Lung (tissue), 13 donors: Measurements from ENCODE around the gene AKR7A3. TPM values are rescaled to one million over a fixed set of nuclear protein-coding genes. Genes with fewer than 3 reads are reported as not detected.

Experiments used
- ATAC-seq: fragments of 200-7000 bp; cut with Tn5 transposase; one replicate; pipeline ENCODE4 v1.9.1; 2020; ENCODE audit warnings: moderate number of reproducible peaks; ENCODE audit not compliant: insufficient read depth, low FRiP score
- DNase-seq, 3 donors: peaks; one replicate each; pipeline ENCODE4 v3.0.0-alpha.2; 2013 to 2017
- H3K27ac ChIP-seq, 2 donors: one replicate each; pipeline ENCODE4 v1.5.1; 2013; ENCODE audit warnings: mild to moderate bottlenecking in 2 of 2, moderate library complexity in 2 of 2, control low read depth in 1 of 2, inconsistent platforms in 1 of 2, low read depth in 1 of 2, low read length in 1 of 2
- H3K27me3 ChIP-seq, 3 donors: one replicate each; pipeline ENCODE4 v1.5.1; 2013; ENCODE audit warnings: low read length in 2 of 3; ENCODE audit not compliant: control insufficient read depth in 3 of 3, insufficient read depth in 3 of 3
- H3K36me3 ChIP-seq, 4 donors: one replicate each; pipeline ENCODE4 v1.5.1; 2013; ENCODE audit warnings: low read length in 4 of 4, mild to moderate bottlenecking in 1 of 4, moderate library complexity in 1 of 4; ENCODE audit not compliant: control insufficient read depth in 4 of 4, insufficient read depth in 4 of 4
- H3K4me1 ChIP-seq, 5 donors: one replicate each; pipeline ENCODE4 v1.5.1; 2013; ENCODE audit warnings: low read length in 5 of 5, mild to moderate bottlenecking in 2 of 5, moderate library complexity in 1 of 5; ENCODE audit not compliant: control insufficient read depth in 5 of 5, insufficient read depth in 5 of 5
- H3K4me3 ChIP-seq: one replicate; pipeline ENCODE4 v1.5.1; 2013; ENCODE audit warnings: mild to moderate bottlenecking, control low read depth, moderate library complexity
- H3K9ac ChIP-seq, 2 donors: one replicate each; pipeline ENCODE4 v1.5.1; 2013; ENCODE audit warnings: low read length in 2 of 2, control low read depth in 1 of 2; ENCODE audit not compliant: insufficient read depth in 1 of 2
- H3K9me3 ChIP-seq, 4 donors: one replicate each; pipeline ENCODE4 v1.5.1; 2013; ENCODE audit warnings: low read length in 3 of 4, mild to moderate bottlenecking in 1 of 4, moderate library complexity in 1 of 4; ENCODE audit not compliant: control insufficient read depth in 4 of 4, insufficient read depth in 3 of 4
- WGBS, 2 donors: extraction: QIAGEN DNeasy Blood & Tissue Kit; methylation state at CpG; one replicate each; pipeline ENCODE4 v1.1.7; 2013; 5-methylcytosine and 5-hydroxymethylcytosine counted together
- polyA plus RNA-seq, 2 donors: library from polyadenylated mRNA; stranded (reverse); fragments of 200-250 nt; gene quantifications; one replicate each; pipeline ENCODE4 v1.2.1, GENCODE V29; 2013
- small RNA-seq: library from RNA; depleted of rRNA; stranded (forward); fragments of <200 nt; gene quantifications from one replicate; pipeline ENCODE3, GENCODE V24; 2014; ENCODE audit warnings: low replicate concordance
- total RNA-seq, 2 donors: library from RNA; depleted of rRNA in 1 of 2; stranded (reverse); fragments of >200 nt in 1 of 2; gene quantifications; one replicate each; pipeline ENCODE4 v1.2.1, GENCODE V29; 2014 to 2021
- TF ChIP-seq, protein P1 (sequence below): IDR thresholded peaks from 2 replicates; pipeline ENCODE4 v1.5.1; 2012; ENCODE audit warnings: mild to moderate bottlenecking; ENCODE audit errors: control extremely low read depth, extremely low read depth
- donor health status: control.
- donor health status: control.
- donor health status: Bipolar disorder and iron deficiency.
- donor health status: healthy.
- donor health status: DM: yes; HTN: yes; CAD: no.

AKR7A3 gene
- total and polyA plus RNA-seq, 4 donors: 0.23 to 1.3 (median 0.82) TPM

DNA sequence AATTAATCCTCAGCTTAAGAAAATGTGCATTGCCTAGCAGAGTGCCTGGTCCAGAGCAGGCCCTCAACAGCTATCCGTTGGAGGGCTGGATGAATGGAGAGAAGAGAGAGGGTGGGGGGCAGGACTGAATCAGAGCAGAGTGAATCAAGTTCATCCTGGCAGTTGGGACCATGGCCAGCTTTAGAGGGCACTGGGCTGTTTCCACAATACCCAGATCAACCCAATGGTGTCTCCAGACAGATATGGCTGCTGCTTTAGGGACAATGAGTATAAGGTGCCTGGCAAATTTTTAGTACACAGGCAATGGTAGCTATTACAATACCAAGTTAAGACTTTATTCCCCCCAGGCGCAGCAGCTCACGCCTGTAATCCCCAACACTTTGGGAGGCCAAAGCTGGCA is 54.3 kb downstream of the AKR7A3 start:
- H3K27me3 ChIP-seq: no peaks in the 10 kb centered on the region
- 98 to 99% methylated on average over 3 of the region's 3 CpGs for WGBS, 2 donors
- no peak overlapping the region for H3K9ac ChIP-seq
- H3K4me3 ChIP-seq: no peak overlapping the region
- H3K36me3 ChIP-seq: peaks cover 44 to 66% (median 52%) of the 10 kb centered on the region in 4 donors
- ATAC-seq: no peak
- TF ChIP-seq, protein P1, sequence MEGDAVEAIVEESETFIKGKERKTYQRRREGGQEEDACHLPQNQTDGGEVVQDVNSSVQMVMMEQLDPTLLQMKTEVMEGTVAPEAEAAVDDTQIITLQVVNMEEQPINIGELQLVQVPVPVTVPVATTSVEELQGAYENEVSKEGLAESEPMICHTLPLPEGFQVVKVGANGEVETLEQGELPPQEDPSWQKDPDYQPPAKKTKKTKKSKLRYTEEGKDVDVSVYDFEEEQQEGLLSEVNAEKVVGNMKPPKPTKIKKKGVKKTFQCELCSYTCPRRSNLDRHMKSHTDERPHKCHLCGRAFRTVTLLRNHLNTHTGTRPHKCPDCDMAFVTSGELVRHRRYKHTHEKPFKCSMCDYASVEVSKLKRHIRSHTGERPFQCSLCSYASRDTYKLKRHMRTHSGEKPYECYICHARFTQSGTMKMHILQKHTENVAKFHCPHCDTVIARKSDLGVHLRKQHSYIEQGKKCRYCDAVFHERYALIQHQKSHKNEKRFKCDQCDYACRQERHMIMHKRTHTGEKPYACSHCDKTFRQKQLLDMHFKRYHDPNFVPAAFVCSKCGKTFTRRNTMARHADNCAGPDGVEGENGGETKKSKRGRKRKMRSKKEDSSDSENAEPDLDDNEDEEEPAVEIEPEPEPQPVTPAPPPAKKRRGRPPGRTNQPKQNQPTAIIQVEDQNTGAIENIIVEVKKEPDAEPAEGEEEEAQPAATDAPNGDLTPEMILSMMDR: no peak
- peaks cover 0 to 8% (median 0%) of the 10 kb centered on the region in 5 donors for H3K4me1 ChIP-seq
- no peak for DNase-seq
- no peaks in the 10 kb centered on the region for H3K9me3 ChIP-seq
- H3K27ac ChIP-seq: no peak overlapping the region

Small RNA genes lying within 50 kb of the gene (small RNA-seq; reads per million reads assigned to genes)
- not detected for gene RNU6-1099P

Other genes with a start within 250 kb of the AKR7A3 start
- gene UBR4, start 78.5 kb downstream of the AKR7A3 start, total RNA-seq: 100 to 1,000 TPM; 110 to 128 TPM
- 100 to 1,000 TPM in 1 of 2 donors, 10 to 100 TPM in 1; 90.8 to 116 TPM for gene UBR4, start 78.5 kb downstream of the AKR7A3 start, polyA plus RNA-seq
- gene EMC1, start 37.2 kb downstream of the AKR7A3 start, total RNA-seq: 10 to 100 TPM; 50.1 to 52.7 TPM
- gene EMC1, start 37.2 kb downstream of the AKR7A3 start, polyA plus RNA-seq: 10 to 100 TPM; 12.1 to 22.9 TPM
- 10 to 100 TPM; 13.9 to 33.3 TPM for gene MRTO4, start 37.0 kb downstream of the AKR7A3 start, total RNA-seq
- gene MRTO4, start 37.0 kb downstream of the AKR7A3 start, polyA plus RNA-seq: 10 to 100 TPM; 38.1 to 59.1 TPM
- 10 to 100 TPM; 49.5 to 54.0 TPM for gene AKR7A2, start 23.4 kb upstream of the AKR7A3 start, total RNA-seq
- 10 to 100 TPM; 15.3 to 36.4 TPM for gene AKR7A2, start 23.4 kb upstream of the AKR7A3 start, polyA plus RNA-seq
- 10 to 100 TPM; 15.9 to 22.4 TPM for gene SLC66A1, start 23.6 kb upstream of the AKR7A3 start, total RNA-seq
- gene SLC66A1, start 23.6 kb upstream of the AKR7A3 start, polyA plus RNA-seq: 10 to 100 TPM; 19.9 to 20.7 TPM
- 100 to 1,000 TPM in 1 of 2 donors, 10 to 100 TPM in 1; 94.7 to 283 TPM for gene CAPZB, start 196.8 kb upstream of the AKR7A3 start, total RNA-seq
- 100 to 1,000 TPM; 274 to 339 TPM for gene CAPZB, start 196.8 kb upstream of the AKR7A3 start, polyA plus RNA-seq